ENCODE data around the gene METTL6. TPM values are rescaled to one million over a fixed set of nuclear protein-coding genes. Genes with fewer than 3 reads are reported as not detected.

The METTL6 gene
- total RNA-seq, 4 donors from 2014 or later: 13.2 to 20.8 (median 17.0) TPM

DNA sequence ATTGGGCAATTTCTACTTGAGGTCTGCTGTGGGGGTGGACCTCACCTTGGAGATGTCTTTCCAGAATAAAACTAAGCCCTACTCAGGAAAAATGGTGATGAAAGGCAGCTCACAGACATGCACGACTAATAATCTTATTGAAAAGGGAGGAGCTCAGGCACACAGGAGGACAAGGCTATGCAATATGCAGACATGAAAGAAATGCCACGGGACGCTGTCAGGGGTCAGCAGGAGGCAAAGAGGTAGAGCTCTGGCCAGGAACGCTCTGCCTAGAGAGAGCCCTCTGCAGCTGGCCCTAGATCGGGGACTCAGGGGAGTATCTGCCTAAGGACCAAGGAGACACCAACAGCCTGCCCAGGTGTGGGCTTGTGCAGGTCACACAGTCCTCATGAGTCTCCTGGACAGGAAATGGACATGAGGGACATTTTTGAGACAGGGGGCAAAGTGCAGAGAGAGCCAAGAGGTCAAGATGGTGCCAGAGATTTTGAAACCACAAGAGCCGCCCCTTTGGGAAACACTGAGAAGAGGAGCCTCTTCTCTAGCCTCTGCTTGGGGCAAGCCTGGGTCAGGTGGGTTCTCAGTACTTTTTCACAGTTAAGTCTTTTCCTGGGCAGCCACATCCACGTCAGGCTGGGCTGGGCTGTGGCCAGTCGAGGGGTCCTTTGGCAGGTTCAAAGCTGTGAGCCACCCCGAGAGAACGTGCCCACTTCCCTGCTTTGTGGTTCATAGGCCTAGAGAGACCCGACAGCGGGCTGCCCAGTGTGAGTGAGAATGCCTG lies 23.3 kb upstream of the METTL6 start:
- Histone ChIP-seq H3K27ac (no peak overlapping the region), H3K36me3 (peaks cover 0 to 63% (median 0%) of the 10 kb centered on the region in 3 donors), H3K27me3 (no peaks in the 10 kb centered on the region), H3K4me3 (no peak overlapping the region), H3K9me3 (no peaks in the 10 kb centered on the region), H3K4me1 (no peaks in the 10 kb centered on the region)
- DNase-seq (ENCODE audit: low spot score in 2 of 2): no peak
- WGBS, 2 donors: 85 to 90% methylated on average over 12 of the region's 12 CpGs
- no peak for TF ChIP-seq EP300 (IDR thresholded peaks at IDR 0.05)
- no peak for TF ChIP-seq POLR2A (IDR thresholded peaks at IDR 0.05)
- TF ChIP-seq, protein P1, sequence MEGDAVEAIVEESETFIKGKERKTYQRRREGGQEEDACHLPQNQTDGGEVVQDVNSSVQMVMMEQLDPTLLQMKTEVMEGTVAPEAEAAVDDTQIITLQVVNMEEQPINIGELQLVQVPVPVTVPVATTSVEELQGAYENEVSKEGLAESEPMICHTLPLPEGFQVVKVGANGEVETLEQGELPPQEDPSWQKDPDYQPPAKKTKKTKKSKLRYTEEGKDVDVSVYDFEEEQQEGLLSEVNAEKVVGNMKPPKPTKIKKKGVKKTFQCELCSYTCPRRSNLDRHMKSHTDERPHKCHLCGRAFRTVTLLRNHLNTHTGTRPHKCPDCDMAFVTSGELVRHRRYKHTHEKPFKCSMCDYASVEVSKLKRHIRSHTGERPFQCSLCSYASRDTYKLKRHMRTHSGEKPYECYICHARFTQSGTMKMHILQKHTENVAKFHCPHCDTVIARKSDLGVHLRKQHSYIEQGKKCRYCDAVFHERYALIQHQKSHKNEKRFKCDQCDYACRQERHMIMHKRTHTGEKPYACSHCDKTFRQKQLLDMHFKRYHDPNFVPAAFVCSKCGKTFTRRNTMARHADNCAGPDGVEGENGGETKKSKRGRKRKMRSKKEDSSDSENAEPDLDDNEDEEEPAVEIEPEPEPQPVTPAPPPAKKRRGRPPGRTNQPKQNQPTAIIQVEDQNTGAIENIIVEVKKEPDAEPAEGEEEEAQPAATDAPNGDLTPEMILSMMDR (IDR thresholded peaks at IDR 0.05): no peak

DNA sequence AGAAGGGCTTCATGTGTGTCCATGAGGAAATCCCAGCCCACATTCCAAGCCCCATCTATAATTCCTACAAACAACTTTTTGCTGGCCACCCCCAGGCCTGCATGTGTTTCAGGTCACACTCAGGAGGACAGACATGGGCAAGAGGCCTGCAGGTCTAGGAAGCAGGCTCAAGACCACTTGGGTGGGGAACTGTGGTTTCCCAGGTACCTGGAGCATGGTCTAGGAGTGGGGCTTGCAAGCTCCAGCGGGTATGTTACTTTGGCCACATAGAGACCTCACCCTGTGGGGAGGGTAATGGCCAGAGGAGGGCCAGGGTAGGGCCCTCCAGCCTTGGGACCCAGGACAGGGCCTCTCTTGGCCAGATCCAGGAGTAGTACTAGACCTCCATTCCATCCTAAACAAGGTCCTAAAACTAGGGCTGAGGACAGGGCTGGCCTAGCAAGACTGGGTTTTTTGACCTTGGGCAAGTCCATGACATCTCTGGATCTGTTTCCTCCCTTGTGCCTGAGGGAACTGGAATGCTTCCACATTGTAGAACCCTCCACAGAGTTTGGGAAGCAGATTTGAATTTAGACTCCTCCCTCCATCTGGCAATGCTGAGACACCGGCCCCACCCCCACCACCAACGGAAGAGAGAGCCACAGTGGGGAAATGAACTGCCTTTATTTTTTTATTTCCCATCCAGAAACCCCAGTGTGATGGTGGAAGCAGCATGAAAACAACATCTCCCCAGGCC lies 22.3 kb upstream of the METTL6 start:
- Histone ChIP-seq H3K27me3 (no peaks in the 10 kb centered on the region), H3K4me1 (no peaks in the 10 kb centered on the region), H3K27ac (no peak overlapping the region), H3K9me3 (no peaks in the 10 kb centered on the region), H3K4me3 (no peak overlapping the region), H3K36me3 (peaks cover 0 to 63% (median 0%) of the 10 kb centered on the region in 3 donors)
- TF ChIP-seq, protein P1 (IDR thresholded peaks at IDR 0.05): no peak
- TF ChIP-seq POLR2A (IDR thresholded peaks at IDR 0.05): no peak
- no peak for TF ChIP-seq EP300 (IDR thresholded peaks at IDR 0.05)
- WGBS, 2 donors: 64 to 80% methylated on average over 3 of the region's 3 CpGs
- no peak for DNase-seq (ENCODE audit: low spot score in 2 of 2)

DNA sequence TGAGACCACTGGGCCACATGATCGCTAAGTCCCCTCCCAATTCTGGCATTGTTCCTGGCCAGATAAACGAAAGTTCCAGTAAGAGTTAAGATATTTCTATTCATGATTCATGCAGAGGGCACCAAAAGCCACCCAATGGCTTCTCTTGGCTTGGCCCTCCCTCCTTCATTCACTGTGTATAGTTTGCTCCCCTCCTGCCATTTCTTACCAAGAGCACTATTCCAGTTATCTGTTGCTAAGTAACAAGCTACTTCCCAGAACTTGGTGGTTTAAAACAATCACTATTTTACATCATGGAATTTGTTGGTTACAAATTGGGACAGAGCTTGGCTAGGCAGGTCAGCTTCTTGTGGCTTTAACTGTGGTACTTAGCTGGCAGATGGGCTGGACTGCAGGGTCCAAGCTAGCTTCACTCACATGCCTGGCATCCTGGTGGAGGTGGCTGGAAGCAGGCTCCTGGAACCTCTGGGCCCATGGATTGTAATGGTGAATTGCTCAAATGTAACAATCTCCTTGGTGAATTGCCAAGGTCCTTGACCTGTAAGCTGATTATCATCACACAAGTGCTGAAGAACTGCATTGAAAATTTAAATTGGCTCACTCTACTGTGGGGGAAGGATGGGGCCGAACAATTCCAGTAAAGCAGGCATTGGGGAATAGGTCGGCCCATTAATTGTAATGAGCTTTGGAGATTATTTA lies 16.6 kb upstream of the METTL6 start:
- no peaks in the 10 kb centered on the region for H3K27me3 ChIP-seq
- no peaks in the 10 kb centered on the region for H3K9me3 ChIP-seq
- peak overlapping the region in 1 of 4 donors; percentile 73 for H3K27ac ChIP-seq
- no peak for TF ChIP-seq POLR2A (IDR thresholded peaks at IDR 0.05)
- TF ChIP-seq, protein P1 (IDR thresholded peaks at IDR 0.05): no peak
- no peak for TF ChIP-seq EP300 (IDR thresholded peaks at IDR 0.05)
- WGBS, 2 donors: 55 to 58% methylated on average over 4 of the region's 4 CpGs
- H3K36me3 ChIP-seq: peaks cover 0 to 54% (median 14%) of the 10 kb centered on the region in 3 donors
- H3K4me1 ChIP-seq: peaks cover 0 to 12% (median 4%) of the 10 kb centered on the region in 4 donors
- DNase-seq (ENCODE audit: low spot score in 2 of 2): no peak
- H3K4me3 ChIP-seq: no peak overlapping the region

DNA sequence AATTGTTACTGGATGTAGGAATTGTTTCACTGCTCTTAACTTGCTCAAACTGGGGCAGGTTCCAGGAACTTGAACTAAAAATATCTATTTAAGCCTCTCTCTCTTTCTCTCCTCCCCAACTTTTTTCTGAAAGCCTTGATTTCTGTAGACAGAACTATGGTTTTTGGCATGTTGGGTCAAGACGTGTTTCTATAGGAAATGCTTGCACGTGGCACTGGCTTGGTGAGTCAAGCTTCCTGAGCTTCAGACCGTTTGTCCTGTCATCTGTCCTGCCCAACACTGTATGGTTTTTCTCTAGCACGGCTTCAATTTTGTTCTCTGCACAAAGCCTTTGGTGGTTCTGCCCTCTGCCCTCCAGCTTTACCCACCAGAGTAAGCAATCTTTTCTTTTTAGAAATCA lies 13.5 kb upstream of the METTL6 start:
- Histone ChIP-seq H3K36me3 (peaks cover 0 to 76% (median 34%) of the 10 kb centered on the region in 3 donors), H3K4me1 (peaks cover 0 to 13% (median 4%) of the 10 kb centered on the region in 4 donors), H3K9me3 (no peaks in the 10 kb centered on the region), H3K4me3 (no peak overlapping the region), H3K27ac (no peak overlapping the region), H3K27me3 (no peaks in the 10 kb centered on the region)
- 69 to 71% methylated on average over 4 of the region's 4 CpGs for WGBS, 2 donors
- TF ChIP-seq, protein P1 (IDR thresholded peaks at IDR 0.05): no peak
- TF ChIP-seq EP300 (IDR thresholded peaks at IDR 0.05): no peak
- TF ChIP-seq POLR2A (IDR thresholded peaks at IDR 0.05): no peak
- no peak for DNase-seq (ENCODE audit: low spot score in 2 of 2)
